PC-3 (cell line): Measurements from ENCODE around the gene ZNF648. TPM values are rescaled to one million over a fixed set of nuclear protein-coding genes. Genes with fewer than 3 reads are reported as not detected.

Source experiments
- ATAC-seq: fragments of 200-7000 bp; cut with Tn5 transposase; 2 replicates; pipeline ENCODE4 v1.9.1; 2020; ENCODE audit warnings: mild to moderate bottlenecking, moderate library complexity
- BruUV-seq: library from RNA; stranded (reverse); fragments of 400-500 nt; replicated peaks from 2 replicates; lab custom pipeline; 2021; lab: Mats Ljungman, UMichigan
- CTCF ChIA-PET: fragments of 300-600 bp; sonication (Branson Sonifier 250); formaldehyde crosslinking; loops from one replicate; lab custom pipeline; 2022; ENCODE audit warnings: antibody characterized with exemption; lab: Charles Lee
- POLR2A ChIA-PET: fragments of 300-600 bp; sonication (Branson Sonifier 250); formaldehyde crosslinking; loops from one replicate; lab custom pipeline; 2022; ENCODE audit warnings: antibody characterized with exemption; ENCODE audit not compliant: unreplicated experiment; lab: Charles Lee
- DNase-seq: peaks from one replicate; pipeline ENCODE4 v3.0.0-alpha.2; 2015
- H2AFZ ChIP-seq: fragments of 300-600 bp; sonication (generic); 2 replicates; pipeline ENCODE4 v1.6.0; 2016; ENCODE audit warnings: antibody characterized with exemption, low read length
- H3F3A ChIP-seq: fragments of 300-600 bp; sonication (generic); one replicate; pipeline ENCODE4 v1.6.0; 2017; ENCODE audit warnings: antibody characterized with exemption, low read length, control low read depth, mild to moderate bottlenecking; ENCODE audit not compliant: unreplicated experiment
- H3K27ac ChIP-seq: fragments of 300-600 bp; sonication (generic); 2 replicates; pipeline ENCODE4 v1.5.1; 2016; ENCODE audit warnings: mild to moderate bottlenecking, low read length
- H3K27me3 ChIP-seq: fragments of 300-600 bp; sonication (generic); 2 replicates; pipeline ENCODE4 v1.6.1; 2016; ENCODE audit warnings: low read length, mixed read lengths
- H3K36me3 ChIP-seq: fragments of 300-600 bp; sonication (generic); 2 replicates; pipeline ENCODE4 v1.6.1; 2016; ENCODE audit warnings: low read depth, mixed run types, low read length, mixed read lengths
- H3K4me1 ChIP-seq: fragments of 300-600 bp; sonication (generic); 2 replicates; pipeline ENCODE4 v1.5.1; 2016; ENCODE audit warnings: low read length; ENCODE audit not compliant: insufficient read depth
- H3K4me2 ChIP-seq: fragments of 300-600 bp; sonication (generic); 2 replicates; pipeline ENCODE4 v1.6.0; 2016; ENCODE audit warnings: low read length
- H3K4me3 ChIP-seq: fragments of 300-600 bp; sonication (generic); 2 replicates; pipeline ENCODE4 v1.5.1; 2016; ENCODE audit warnings: mild to moderate bottlenecking, low read length, mixed read lengths
- H3K79me2 ChIP-seq: fragments of 300-600 bp; sonication (generic); 2 replicates; pipeline ENCODE4 v1.6.1; 2017; ENCODE audit warnings: low read length, mixed read lengths
- H3K9ac ChIP-seq: fragments of 300-600 bp; sonication (generic); 2 replicates; pipeline ENCODE4 v1.6.0; 2016; ENCODE audit warnings: mild to moderate bottlenecking, low read length
- H3K9me2 ChIP-seq: fragments of 300-600 bp; sonication (generic); replicated peaks from 2 replicates; pipeline ENCODE4 v1.6.1; 2016; ENCODE audit warnings: mixed run types, low read length, mixed read lengths
- H3K9me3 ChIP-seq: fragments of 300-600 bp; sonication (generic); 2 replicates; pipeline ENCODE4 v1.6.1; 2016; ENCODE audit warnings: low read length, mixed read lengths
- H4K20me1 ChIP-seq: fragments of 300-600 bp; sonication (generic); 2 replicates; pipeline ENCODE4 v1.6.1; 2016; ENCODE audit warnings: low read length, mixed read lengths
- EZH2 ChIP-seq: fragments of 300-600 bp; sonication (generic); IDR thresholded peaks from one replicate; pipeline ENCODE4 v1.6.1; 2017; ENCODE audit warnings: antibody characterized with exemption, mild to moderate bottlenecking, low read length; ENCODE audit not compliant: unreplicated experiment
- EZH2phosphoT487 ChIP-seq: fragments of 300-600 bp; sonication (generic); IDR thresholded peaks from 2 replicates; pipeline ENCODE4 v1.6.1; 2018; ENCODE audit warnings: mild to moderate bottlenecking, antibody characterized with exemption, low read length, borderline replicate concordance
- intact Hi-C: fragments of 100-400 bp; cut with micrococcal nuclease; formaldehyde crosslinking; loops from 2 replicates; pipeline ENCODE4 v1.9.0; 2023
- total RNA-seq: library from RNA; depleted of rRNA; stranded (reverse); fragments of >200 nt; gene quantifications from 2 replicates; pipeline ENCODE4 v1.2.3, GENCODE V29; 2014
- TF ChIP-seq, protein P1 (sequence below): fragments of 300-600 bp; sonication (generic); conservative IDR thresholded peaks from 2 replicates; pipeline ENCODE4 v1.5.1; 2017; ENCODE audit warnings: antibody characterized with exemption, low read depth, mild to moderate bottlenecking, low read length

Gene ZNF648
- total RNA-seq, 1 experiment from 2014 or later = not detected

DNA sequence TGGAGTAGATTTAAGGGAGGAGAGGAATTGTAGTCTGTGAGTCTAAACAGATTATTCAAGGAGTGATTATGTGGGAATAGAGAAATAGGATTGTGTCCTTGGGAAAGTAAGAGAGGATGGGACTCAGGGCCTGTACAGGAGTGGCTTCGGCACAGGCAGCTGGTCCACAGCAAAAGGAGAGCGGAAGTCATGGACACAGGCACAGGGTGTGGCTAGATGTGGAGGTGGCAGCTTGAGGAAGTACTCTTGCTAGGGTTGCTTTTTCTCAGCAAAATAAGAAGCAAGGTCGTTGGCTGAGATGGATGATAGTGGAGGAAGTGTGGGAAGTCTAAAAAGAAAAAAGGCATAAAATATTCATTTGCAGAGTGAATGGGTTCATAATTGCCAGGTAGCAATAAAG, 18.5 kb upstream of the ZNF648 start:
- Histone ChIP-seq H3K4me1 (peaks cover 3% of the 10 kb centered on the region; the same call in 1 of the 2 replicates), H3K36me3 (no peaks in the 10 kb centered on the region), H3F3A (no peaks in the 10 kb centered on the region), H3K27ac (no peak overlapping the region), H3K4me2 (no peak overlapping the region), H4K20me1 (no peaks in the 10 kb centered on the region), H3K9ac (no peak overlapping the region), H3K27me3 (no peaks in the 10 kb centered on the region), H3K4me3 (no peak overlapping the region), H2AFZ (no peak overlapping the region), H3K9me3 (no peaks in the 10 kb centered on the region), H3K9me2 (no peaks in the 10 kb centered on the region), H3K79me2 (no peaks in the 10 kb centered on the region)
- POLR2A ChIA-PET = no interaction called here
- ATAC-seq (no peak), DNase-seq (no peak)
- intact Hi-C loops = loop anchor here (10.0 kb wide), 4 partner anchors 105 to 705 kb away; partner anchors contain the start of gene NPL
- CTCF ChIA-PET = interaction anchor here (0.6 to 1.5 kb wide), 3 partner anchors 25 to 601 kb away, joined by 3 to 7 read pairs (median 7); no protein-coding TSS in a partner anchor
- no TSS peak for BruUV-seq
- TF ChIP-seq EZH2phosphoT487 (no peak), EZH2 (no peak)
- TF ChIP-seq, protein P1, sequence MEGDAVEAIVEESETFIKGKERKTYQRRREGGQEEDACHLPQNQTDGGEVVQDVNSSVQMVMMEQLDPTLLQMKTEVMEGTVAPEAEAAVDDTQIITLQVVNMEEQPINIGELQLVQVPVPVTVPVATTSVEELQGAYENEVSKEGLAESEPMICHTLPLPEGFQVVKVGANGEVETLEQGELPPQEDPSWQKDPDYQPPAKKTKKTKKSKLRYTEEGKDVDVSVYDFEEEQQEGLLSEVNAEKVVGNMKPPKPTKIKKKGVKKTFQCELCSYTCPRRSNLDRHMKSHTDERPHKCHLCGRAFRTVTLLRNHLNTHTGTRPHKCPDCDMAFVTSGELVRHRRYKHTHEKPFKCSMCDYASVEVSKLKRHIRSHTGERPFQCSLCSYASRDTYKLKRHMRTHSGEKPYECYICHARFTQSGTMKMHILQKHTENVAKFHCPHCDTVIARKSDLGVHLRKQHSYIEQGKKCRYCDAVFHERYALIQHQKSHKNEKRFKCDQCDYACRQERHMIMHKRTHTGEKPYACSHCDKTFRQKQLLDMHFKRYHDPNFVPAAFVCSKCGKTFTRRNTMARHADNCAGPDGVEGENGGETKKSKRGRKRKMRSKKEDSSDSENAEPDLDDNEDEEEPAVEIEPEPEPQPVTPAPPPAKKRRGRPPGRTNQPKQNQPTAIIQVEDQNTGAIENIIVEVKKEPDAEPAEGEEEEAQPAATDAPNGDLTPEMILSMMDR = no peak

DNA sequence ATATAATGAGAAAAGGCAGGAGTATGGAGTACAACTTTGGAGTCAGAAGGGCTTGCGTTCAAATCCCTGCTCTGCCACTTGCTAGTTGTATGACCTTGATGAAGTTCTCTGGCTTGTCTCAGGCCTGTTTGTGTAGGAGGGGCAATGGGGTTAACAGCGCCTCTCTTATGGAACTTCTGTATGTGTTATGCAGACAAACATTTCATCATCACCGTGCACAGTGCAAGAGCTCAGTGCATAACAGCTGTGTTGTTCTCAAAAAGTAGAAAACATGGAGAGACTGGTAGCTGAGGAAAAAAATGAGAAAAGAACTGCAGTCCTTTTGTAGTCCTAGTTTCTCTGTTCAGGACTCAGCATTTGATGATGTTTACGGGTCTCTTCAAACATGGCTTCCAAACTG, 10.4 kb upstream of the ZNF648 start:
- ATAC-seq (no peak), DNase-seq (no peak)
- Histone ChIP-seq H3K27me3 (no peaks in the 10 kb centered on the region), H3K9me3 (no peaks in the 10 kb centered on the region), H3K4me3 (no peak overlapping the region), H2AFZ (no peak overlapping the region), H3K79me2 (no peaks in the 10 kb centered on the region), H3K9me2 (no peaks in the 10 kb centered on the region), H3K4me1 (no peaks in the 10 kb centered on the region), H3K9ac (no peak overlapping the region), H3K36me3 (no peaks in the 10 kb centered on the region), H3F3A (no peaks in the 10 kb centered on the region), H3K4me2 (no peak overlapping the region), H3K27ac (no peak overlapping the region), H4K20me1 (no peaks in the 10 kb centered on the region)
- TF ChIP-seq EZH2phosphoT487 (no peak), EZH2 (no peak)
- TF ChIP-seq, protein P1 = no peak
- intact Hi-C loops = no loop called here
- ChIA-PET CTCF (no interaction called here), POLR2A (no interaction called here)
- no TSS peak for BruUV-seq

DNA sequence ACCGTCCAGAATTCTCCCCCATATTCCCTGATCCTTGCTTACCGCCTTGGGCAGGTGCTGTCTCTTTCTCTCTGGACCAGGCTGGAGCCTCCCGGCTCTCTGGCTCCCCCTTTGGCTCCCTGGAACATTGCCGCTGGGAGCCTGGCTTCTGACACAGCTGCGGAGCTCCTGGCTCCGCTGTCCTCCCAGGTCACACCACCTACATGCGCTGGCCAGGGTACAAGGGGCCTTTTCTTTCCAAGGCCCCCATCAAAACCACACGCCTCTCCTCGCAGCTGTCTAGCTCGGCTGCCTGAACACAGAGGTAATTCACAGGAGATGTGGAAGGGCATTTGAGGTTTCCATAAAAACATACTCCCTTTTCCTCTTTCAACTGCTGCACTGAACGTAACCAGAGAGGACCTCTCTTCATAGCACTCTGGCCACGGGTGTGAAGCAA, 7.5 kb upstream of the ZNF648 start:
- TF ChIP-seq EZH2 = no peak
- TF ChIP-seq, protein P1 = peak; percentile 59
- intact Hi-C loops = no loop called here
- H3K79me2 ChIP-seq = no peaks in the 10 kb centered on the region
- no peaks in the 10 kb centered on the region for H3K36me3 ChIP-seq
- DNase-seq (peak; percentile 71), ATAC-seq (peak; percentile 86)
- no peaks in the 10 kb centered on the region for H3K9me3 ChIP-seq
- no peaks in the 10 kb centered on the region for H3K9me2 ChIP-seq
- no TSS peak for BruUV-seq
- no peak overlapping the region for H3K27ac ChIP-seq
- no peaks in the 10 kb centered on the region for H3K4me1 ChIP-seq
- no peak overlapping the region for H3K4me3 ChIP-seq
- H2AFZ ChIP-seq = no peak overlapping the region
- H3K27me3 ChIP-seq = no peaks in the 10 kb centered on the region
- ChIA-PET POLR2A (no interaction called here), CTCF (no interaction called here)
- H3K4me2 ChIP-seq = peak overlapping the region; percentile 28; the same call in 1 of the 2 replicates
- H3F3A ChIP-seq = no peaks in the 10 kb centered on the region
- H3K9ac ChIP-seq = no peak overlapping the region
- no peaks in the 10 kb centered on the region for H4K20me1 ChIP-seq
